Naive thymus-derived CD8-positive, alpha-beta T cell (primary cell): Measurements from ENCODE around the gene AGAP1. TPM values are rescaled to one million over a fixed set of nuclear protein-coding genes. Genes with fewer than 3 reads are reported as not detected.
A peak's percentile ranks its signal among the peaks of the same experiment; 100 is the strongest.

Source experiments
- ATAC-seq, 2 donors: fragments of 150-1000 bp; cut with Tn5 transposase in 1 of 2; sonication (Bioruptor Pico), chemical (Tn5 transposase) in 1 of 2; 1 replicate in 1 of 2; 2 replicates in 1 of 2; pipeline ENCODE4 v1.10.0; 2021; ENCODE audit warnings: mild to moderate bottlenecking in 2 of 2, moderate library complexity in 2 of 2
- POLR2A ChIA-PET: fragments of 350-600 bp; sonication (Branson Sonifier 250); formaldehyde crosslinking; loops from one replicate; lab custom pipeline; 2021; ENCODE audit warnings: antibody characterized with exemption; lab: Charles Lee
- DNase-seq, 10 donors: peaks; one replicate each; pipeline versions ENCODE4 v3.0.0 to v3.0.0-alpha.2; 2020 to 2022
- H3K27ac Mint-ChIP-seq, 10 donors: one replicate each; pipeline ENCODE4 v1.8.0; 2020 to 2022; ENCODE audit warnings: mild to moderate bottlenecking in 10 of 10, mixed read lengths in 10 of 10, moderate library complexity in 4 of 10, inconsistent platforms in 1 of 10
- H3K27me3 Mint-ChIP-seq, 5 donors: one replicate each; pipeline ENCODE4 v1.8.0; 2021 to 2022; ENCODE audit warnings: mixed read lengths in 5 of 5
- H3K36me3 Mint-ChIP-seq, 3 donors: one replicate each; pipeline ENCODE4 v1.8.0; 2020 to 2022; ENCODE audit warnings: mixed read lengths in 3 of 3, mild to moderate bottlenecking in 2 of 3, inconsistent platforms in 1 of 3
- H3K4me1 Mint-ChIP-seq, 4 donors: one replicate each; pipeline ENCODE4 v1.8.0; 2021 to 2022; ENCODE audit warnings: mixed read lengths in 4 of 4
- H3K4me3 Mint-ChIP-seq, 10 donors: one replicate each; pipeline ENCODE4 v1.8.0; 2020 to 2022; ENCODE audit warnings: mild to moderate bottlenecking in 10 of 10, mixed read lengths in 10 of 10, moderate library complexity in 6 of 10, inconsistent platforms in 1 of 10
- H3K9me3 Mint-ChIP-seq, 9 donors: one replicate each; pipeline ENCODE4 v1.8.0; 2020 to 2022; ENCODE audit warnings: mixed read lengths in 9 of 9, mild to moderate bottlenecking in 3 of 9, inconsistent platforms in 1 of 9, moderate library complexity in 1 of 9
- polyA plus RNA-seq, 3 donors: library from polyadenylated mRNA; unstranded; fragments of 300-500 nt; fragmentation: Illumina TruSeq; gene quantifications; one replicate each; pipeline ENCODE4 v1.2.3, GENCODE V29; 2021
- total RNA-seq, 8 experiments: library from RNA in 2 of 8; stranded (reverse) in 2 of 8; gene quantifications; one replicate each; pipeline ENCODE4 v1.2.3 and lab custom pipeline; 2021 to 2026

AGAP1 gene
- total and polyA plus RNA-seq, 5 experiments from 2014 or later, result 0.03 to 0.52 (median 0.29) TPM; not detected in 1

DNA sequence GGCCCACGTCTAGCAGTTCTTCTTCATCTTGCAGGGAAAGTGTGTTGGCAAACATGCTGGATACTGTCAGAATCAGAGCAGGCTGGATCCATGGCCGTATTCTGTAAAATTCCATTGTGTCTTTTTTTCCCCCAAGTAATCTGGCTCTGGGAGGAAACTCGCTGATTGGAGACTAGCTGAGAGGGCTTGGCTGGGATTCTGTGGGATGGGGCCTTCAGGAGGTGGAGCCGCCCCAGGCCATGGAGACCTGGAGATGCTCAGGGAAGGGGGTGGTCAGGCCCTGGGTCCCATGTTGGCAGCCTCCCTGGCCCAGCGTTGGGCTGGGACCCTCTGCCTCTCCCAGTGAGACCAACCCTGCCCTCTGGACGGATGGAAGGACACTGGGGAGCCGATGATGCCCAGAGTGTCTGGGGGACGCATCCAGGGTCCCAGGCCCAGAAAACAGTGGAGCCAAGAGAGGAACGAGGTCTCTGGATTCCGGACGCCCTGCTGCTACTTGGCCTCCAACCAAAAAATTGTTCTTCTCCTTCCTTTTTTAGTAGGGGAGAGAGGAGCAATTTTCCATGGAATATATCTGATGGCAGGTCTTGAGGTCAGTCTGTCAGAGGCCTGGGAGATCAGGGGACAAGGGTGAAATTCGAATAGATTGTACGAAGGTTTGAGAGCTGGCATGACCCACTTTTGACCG, 114.5 kb downstream of the AGAP1 start:
- POLR2A ChIA-PET, result no interaction called here
- no peak overlapping the region for H3K27ac Mint-ChIP-seq
- no peaks in the 10 kb centered on the region for H3K36me3 Mint-ChIP-seq
- peaks cover 6 to 19% (median 16%) of the 10 kb centered on the region in 5 donors for H3K27me3 Mint-ChIP-seq
- peaks cover 0 to 2% (median 0%) of the 10 kb centered on the region in 9 donors for H3K9me3 Mint-ChIP-seq
- no peaks in the 10 kb centered on the region for H3K4me1 Mint-ChIP-seq
- H3K4me3 Mint-ChIP-seq, result no peak overlapping the region
- ATAC-seq (no peak), DNase-seq (peak in 1 of 10 donors; percentile 50)

DNA sequence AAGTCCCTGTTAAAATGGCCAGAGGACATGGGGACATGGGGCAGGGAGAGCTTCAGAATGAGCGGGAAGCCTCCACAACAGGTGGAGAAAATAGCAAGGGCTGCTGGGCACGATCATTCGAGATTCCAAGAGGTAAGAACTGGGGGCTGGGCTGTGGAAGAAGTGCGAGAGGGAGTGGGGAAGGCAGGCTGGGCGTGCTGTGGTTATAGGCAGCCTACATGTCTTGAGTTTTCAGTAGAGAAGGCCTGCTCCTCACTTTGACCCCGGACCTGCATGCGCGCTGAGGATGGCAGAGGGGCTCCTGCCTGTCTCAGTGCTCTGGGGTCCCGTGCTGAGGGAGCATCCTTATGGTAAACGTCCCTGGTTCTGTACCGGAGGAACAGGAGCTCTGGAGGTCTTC, 115.5 kb downstream of the AGAP1 start:
- DNase-seq (no peak), ATAC-seq (no peak)
- Mint-ChIP-seq H3K9me3 (no peaks in the 10 kb centered on the region), H3K4me3 (no peak overlapping the region), H3K27ac (no peak overlapping the region), H3K36me3 (no peaks in the 10 kb centered on the region), H3K4me1 (peaks cover 0 to 2% (median 0%) of the 10 kb centered on the region in 4 donors), H3K27me3 (peaks cover 12 to 27% (median 21%) of the 10 kb centered on the region in 5 donors)
- POLR2A ChIA-PET, result no interaction called here

DNA sequence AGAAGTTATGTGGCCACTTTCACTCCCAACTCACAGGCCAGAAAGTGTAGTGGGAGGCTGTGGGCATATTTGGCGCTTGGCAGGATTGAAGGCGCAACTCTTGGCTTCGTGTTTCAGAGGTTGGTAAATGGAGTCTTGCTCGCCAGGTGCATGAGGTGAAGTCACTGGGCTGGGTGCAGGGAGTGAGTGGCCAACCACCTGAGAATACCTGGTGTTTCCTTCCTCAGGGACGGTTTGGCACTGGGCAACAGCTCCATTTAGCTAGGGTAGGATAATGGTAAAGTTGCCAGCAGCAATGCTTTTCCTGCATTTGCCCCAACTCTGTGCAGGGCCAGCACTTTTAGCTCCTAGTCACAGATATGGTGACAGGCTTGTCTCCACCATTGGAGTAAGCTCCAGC, 115.9 kb downstream of the AGAP1 start:
- Mint-ChIP-seq H3K9me3 (no peaks in the 10 kb centered on the region), H3K4me1 (peaks cover 0 to 2% (median 0%) of the 10 kb centered on the region in 4 donors), H3K27me3 (peaks cover 12 to 28% (median 21%) of the 10 kb centered on the region in 5 donors), H3K4me3 (no peak overlapping the region), H3K36me3 (no peaks in the 10 kb centered on the region), H3K27ac (no peak overlapping the region)
- POLR2A ChIA-PET, result no interaction called here
- ATAC-seq (no peak), DNase-seq (no peak)

DNA sequence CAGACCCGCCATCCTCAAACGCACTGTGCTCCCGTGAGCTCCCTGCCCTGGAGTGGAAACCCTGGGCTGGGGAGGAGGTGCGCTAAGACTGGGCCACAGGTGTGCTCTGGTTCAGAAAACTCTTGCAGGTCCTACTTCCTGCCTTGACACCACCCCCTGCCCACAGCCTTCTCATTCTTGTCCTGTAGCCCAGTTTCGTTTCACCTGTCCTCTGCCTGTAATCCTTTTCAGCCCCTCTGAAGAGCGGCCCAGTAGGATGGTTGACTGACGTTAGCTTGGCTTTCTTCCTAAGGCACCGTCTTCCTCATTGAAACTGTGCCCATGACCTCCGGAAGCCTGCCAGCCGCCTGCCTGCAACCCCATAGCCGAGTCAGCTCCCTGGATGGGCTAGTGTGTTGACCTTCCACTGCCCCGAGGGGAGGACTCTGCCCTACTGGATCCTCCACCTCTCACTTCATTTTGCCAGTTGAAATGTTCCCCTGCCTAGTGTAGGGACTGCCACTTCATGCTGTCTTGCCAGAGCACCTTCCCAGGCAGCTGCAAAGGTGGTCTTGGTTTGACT, 116.9 kb downstream of the AGAP1 start:
- Mint-ChIP-seq H3K27me3 (peaks cover 10 to 36% (median 21%) of the 10 kb centered on the region in 5 donors), H3K27ac (no peak overlapping the region), H3K9me3 (no peaks in the 10 kb centered on the region), H3K36me3 (no peaks in the 10 kb centered on the region), H3K4me3 (no peak overlapping the region), H3K4me1 (peaks cover 0 to 2% (median 0%) of the 10 kb centered on the region in 4 donors)
- ATAC-seq (no peak), DNase-seq (no peak)
- POLR2A ChIA-PET, result no interaction called here

DNA sequence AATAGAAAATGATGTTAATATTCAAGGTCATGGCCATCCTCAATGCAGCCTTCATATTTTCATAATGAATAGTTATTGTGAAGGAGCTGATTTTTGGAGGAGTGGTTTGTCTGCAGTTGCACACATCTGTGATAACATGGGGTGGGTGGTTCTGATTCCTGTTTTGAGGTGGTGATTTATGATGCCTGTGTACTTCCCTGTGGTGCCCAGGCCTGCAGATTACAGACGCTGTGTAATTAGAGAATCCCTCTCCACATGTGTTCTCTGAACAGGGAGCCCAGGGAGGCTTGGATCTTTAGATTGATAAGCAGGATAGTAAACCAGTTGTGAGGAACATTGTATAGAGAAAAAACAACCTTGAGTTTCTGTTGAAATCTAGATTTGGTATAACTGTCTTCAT, 117.5 kb downstream of the AGAP1 start:
- H3K27me3 Mint-ChIP-seq, result peaks cover 10 to 36% (median 20%) of the 10 kb centered on the region in 5 donors
- H3K27ac Mint-ChIP-seq, result no peak overlapping the region
- POLR2A ChIA-PET, result no interaction called here
- no peaks in the 10 kb centered on the region for H3K36me3 Mint-ChIP-seq
- DNase-seq (no peak), ATAC-seq (no peak)
- peaks cover 0 to 2% (median 0%) of the 10 kb centered on the region in 4 donors for H3K4me1 Mint-ChIP-seq
- H3K4me3 Mint-ChIP-seq, result no peak overlapping the region
- H3K9me3 Mint-ChIP-seq, result no peaks in the 10 kb centered on the region

DNA sequence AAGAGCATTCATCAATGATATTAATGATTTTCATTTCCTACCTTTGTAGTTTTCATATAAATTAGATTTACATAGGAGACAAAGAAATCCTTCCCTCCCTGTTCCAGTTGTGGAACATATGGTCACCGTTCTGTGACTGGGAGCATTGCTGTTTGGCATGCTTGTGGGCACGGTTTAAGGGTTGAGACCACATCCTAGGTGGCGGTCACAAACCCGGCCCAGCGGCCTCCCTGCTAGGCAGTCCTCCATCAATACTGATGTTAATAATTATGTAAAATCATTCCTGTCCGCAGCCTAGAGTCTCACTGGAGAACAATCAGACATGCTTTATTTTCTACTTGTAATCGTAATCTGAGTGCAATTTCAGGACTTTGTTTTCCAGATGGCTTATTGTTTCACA, 117.9 kb downstream of the AGAP1 start:
- Mint-ChIP-seq H3K27me3 (peaks cover 10 to 36% (median 17%) of the 10 kb centered on the region in 5 donors), H3K36me3 (no peaks in the 10 kb centered on the region), H3K27ac (no peak overlapping the region), H3K4me1 (peaks cover 0 to 4% (median 0%) of the 10 kb centered on the region in 4 donors), H3K9me3 (no peaks in the 10 kb centered on the region), H3K4me3 (no peak overlapping the region)
- no peak for ATAC-seq
- POLR2A ChIA-PET, result no interaction called here
- DNase-seq, result no peak

DNA sequence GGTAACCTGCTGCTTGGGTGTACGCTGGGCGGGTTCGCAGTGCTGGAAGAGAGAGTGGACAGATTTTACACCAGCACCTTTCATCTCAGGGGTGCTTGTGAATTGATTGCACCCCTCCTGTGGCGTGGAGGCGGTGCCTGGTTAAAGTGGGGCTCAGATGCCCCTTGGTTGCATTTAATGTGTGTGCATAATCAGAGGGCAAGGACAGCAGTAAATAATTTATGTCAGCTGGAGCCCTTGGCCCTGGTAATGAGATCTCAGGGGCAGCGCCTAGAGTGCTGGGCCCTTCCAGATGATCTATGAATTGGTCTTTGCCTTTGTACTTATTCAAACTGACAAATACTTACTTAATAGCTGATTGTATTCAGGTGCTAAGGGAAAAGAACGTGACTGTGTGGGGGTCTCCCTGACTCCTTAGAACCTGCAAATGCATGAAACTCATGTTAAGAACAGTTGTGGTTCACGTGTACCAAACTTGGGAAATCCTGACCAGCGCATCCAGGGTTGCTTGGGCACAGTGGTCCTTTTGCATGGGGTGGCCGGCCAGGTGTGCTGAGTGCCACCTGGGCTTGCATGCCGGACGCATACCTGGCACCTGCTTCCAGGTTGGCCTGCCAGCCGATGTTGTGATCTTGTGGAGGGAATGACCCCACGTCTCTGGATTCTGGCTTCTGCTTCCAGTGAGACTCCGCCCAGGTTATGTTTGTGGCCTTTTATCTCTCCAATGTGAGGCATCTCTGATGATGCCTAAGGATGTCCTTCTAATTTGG, 118.5 kb downstream of the AGAP1 start:
- POLR2A ChIA-PET, result no interaction called here
- H3K36me3 Mint-ChIP-seq, result no peaks in the 10 kb centered on the region
- ATAC-seq (no peak), DNase-seq (no peak)
- H3K27me3 Mint-ChIP-seq, result peaks cover 10 to 36% (median 17%) of the 10 kb centered on the region in 5 donors
- H3K4me1 Mint-ChIP-seq, result peaks cover 0 to 4% (median 0%) of the 10 kb centered on the region in 4 donors
- no peaks in the 10 kb centered on the region for H3K9me3 Mint-ChIP-seq
- no peak overlapping the region for H3K4me3 Mint-ChIP-seq
- no peak overlapping the region for H3K27ac Mint-ChIP-seq

DNA sequence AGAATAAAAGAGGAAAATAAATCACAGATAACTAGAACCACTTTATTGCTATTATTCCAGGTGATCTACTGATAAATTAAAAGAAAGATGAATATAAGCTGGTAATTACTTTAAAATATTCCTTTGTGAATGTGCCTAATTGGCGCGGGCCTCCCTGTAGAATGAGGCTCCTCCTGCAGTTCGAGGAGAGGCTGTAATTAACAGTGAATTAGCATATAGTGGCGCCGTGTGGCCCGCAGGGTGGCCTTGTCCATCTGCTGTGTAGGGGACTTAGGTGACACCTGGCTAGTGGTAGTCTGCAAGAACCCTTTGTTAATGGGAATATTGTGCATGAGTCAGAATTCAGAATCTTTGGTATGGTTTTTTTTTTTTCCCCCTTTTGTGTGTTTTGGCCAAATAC, 119.8 kb downstream of the AGAP1 start:
- DNase-seq (no peak), ATAC-seq (no peak)
- Mint-ChIP-seq H3K9me3 (no peaks in the 10 kb centered on the region), H3K4me1 (peaks cover 0 to 4% (median 0%) of the 10 kb centered on the region in 4 donors), H3K36me3 (no peaks in the 10 kb centered on the region), H3K4me3 (no peak overlapping the region), H3K27me3 (peaks cover 10 to 35% (median 14%) of the 10 kb centered on the region in 5 donors), H3K27ac (no peak overlapping the region)
- POLR2A ChIA-PET, result no interaction called here

DNA sequence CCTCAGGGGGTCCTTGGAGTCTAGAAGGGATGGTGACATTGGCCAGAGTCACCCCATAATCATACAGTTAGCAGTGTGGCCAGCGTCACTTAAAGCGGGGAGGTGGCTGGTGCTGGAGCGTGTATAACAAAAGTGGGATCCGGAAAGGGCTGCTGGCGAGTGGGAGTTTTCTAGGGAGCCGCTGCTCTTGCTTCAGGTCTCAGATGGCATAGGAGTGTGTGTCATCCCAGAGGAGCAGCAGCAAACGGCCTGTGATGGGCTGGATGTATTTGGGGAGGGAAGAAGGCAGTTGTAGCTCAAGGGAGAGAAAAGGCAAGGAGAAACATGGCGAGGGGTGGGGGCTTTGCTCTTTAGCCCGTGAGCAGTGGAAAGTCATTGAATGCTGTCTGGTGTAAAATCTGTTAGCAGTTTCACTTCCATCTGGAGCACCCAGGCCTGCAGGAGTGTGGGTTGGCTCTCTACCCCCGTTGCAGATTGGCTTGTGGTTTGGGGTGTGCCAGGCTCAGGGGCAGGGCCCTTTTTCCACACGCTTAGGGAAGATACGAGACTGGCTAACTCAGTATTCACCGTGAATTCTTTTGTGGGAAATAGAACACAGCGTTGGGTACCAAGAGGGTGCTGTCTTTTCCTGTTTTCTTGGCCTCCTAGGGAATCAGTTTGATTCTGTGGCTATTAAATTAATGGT, 120.5 kb downstream of the AGAP1 start:
- Mint-ChIP-seq H3K9me3 (no peaks in the 10 kb centered on the region), H3K27ac (no peak overlapping the region), H3K4me3 (no peak overlapping the region), H3K27me3 (peaks cover 6 to 35% (median 11%) of the 10 kb centered on the region in 5 donors), H3K36me3 (no peaks in the 10 kb centered on the region), H3K4me1 (peaks cover 0 to 4% (median 0%) of the 10 kb centered on the region in 4 donors)
- POLR2A ChIA-PET, result no interaction called here
- ATAC-seq (no peak), DNase-seq (no peak)

DNA sequence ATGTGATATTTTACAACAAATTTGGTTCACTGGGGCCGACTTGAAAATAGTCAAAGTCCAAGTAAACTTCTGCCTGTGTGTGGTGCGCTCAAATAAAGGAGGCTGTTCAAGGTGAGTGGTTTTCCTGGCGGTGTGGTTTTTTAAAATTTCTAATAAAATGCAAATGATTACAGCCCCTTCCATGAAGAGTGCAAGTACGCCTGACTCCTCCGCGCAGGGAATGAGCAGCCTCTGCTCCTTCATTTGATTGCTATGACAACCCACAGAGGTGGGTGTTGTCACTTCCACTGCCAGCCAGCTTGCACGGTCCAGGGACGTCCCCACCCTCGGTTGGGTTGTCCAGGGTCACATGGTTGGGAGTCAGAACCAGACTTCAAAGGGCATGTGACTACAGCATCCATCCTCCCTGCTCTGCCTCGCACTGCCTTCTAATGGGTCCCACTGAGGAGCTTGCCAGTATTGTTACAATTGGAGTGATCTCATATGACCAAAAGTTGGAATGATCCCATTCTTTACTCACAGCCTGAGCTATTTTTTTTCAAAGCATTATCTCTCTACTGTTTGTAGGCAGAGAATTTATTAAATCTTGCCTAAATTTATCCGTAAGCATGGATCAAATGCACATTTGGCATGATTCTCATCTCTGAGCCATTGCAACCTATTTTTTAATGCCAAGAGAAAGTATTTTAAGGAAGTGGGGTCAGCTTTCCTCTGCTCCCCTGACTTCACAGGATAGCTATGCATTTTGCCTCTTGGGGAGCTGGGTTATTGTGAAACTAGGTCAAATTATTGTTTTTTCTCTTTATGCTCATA, 121.3 kb downstream of the AGAP1 start:
- Mint-ChIP-seq H3K27me3 (peaks cover 6 to 35% (median 11%) of the 10 kb centered on the region in 5 donors), H3K4me1 (peaks cover 0 to 4% (median 0%) of the 10 kb centered on the region in 4 donors), H3K36me3 (no peaks in the 10 kb centered on the region), H3K4me3 (no peak overlapping the region), H3K27ac (no peak overlapping the region), H3K9me3 (no peaks in the 10 kb centered on the region)
- POLR2A ChIA-PET, result no interaction called here
- no peak for ATAC-seq
- no peak for DNase-seq

DNA sequence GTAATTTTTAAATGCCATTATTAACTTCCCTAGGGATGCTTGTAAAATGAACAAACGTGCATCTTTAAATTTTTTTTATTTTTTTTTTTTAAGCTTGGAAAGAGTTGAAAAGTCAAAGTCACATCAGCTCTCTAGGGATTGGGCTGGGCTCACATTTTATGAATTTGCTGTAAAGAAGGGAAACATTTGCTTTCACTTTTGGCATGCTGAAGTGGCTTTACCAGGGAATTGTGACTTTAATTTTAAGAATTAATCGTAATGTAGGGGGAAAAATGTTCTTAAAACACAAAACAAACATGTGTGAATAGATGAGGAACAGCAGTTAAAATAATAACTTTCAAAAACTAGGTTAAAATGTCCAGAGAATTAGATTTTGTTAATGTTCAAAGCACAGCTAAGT, 123.0 kb downstream of the AGAP1 start:
- H3K9me3 Mint-ChIP-seq, result no peaks in the 10 kb centered on the region
- H3K4me3 Mint-ChIP-seq, result no peak overlapping the region
- H3K36me3 Mint-ChIP-seq, result no peaks in the 10 kb centered on the region
- no peak overlapping the region for H3K27ac Mint-ChIP-seq
- peaks cover 0 to 4% (median 0%) of the 10 kb centered on the region in 4 donors for H3K4me1 Mint-ChIP-seq
- DNase-seq, result no peak
- POLR2A ChIA-PET, result no interaction called here
- peaks cover 6 to 26% (median 10%) of the 10 kb centered on the region in 5 donors for H3K27me3 Mint-ChIP-seq
- ATAC-seq, result no peak

DNA sequence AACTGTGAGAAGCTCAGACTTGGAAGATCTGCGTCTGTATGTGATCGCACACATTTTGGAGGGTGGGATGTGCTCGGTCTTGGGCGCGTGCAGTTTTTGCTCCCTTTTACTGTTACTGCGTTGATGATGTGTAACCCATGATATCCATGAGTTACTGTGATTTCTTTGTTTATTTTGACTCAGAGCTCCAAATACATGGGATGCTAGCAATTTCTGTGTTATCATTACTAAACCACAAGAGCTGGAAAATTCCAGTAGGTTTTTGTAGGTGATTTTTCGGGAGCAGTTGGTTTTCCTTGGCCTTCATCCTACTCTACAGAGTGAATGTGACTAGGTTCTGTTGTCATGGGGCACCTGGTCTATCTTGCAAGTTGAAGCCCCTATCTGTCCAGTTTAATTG, 124.2 kb downstream of the AGAP1 start:
- H3K27me3 Mint-ChIP-seq, result peaks cover 6 to 26% (median 10%) of the 10 kb centered on the region in 5 donors
- H3K36me3 Mint-ChIP-seq, result no peaks in the 10 kb centered on the region
- DNase-seq (no peak), ATAC-seq (no peak)
- no peaks in the 10 kb centered on the region for H3K9me3 Mint-ChIP-seq
- peaks cover 0 to 4% (median 0%) of the 10 kb centered on the region in 4 donors for H3K4me1 Mint-ChIP-seq
- no peak overlapping the region for H3K27ac Mint-ChIP-seq
- POLR2A ChIA-PET, result no interaction called here
- no peak overlapping the region for H3K4me3 Mint-ChIP-seq
